ENCODE results near the gene DDAH1.

The DDAH1 gene

GRCh38 chr1:85387781-85388180 is 77.2 kb downstream of the DDAH1 start:
- no peak for TF ChIP-seq ZFX (IDR thresholded peaks at IDR 0.05)
- TF ChIP-seq CTCF (conservative IDR thresholded peaks at IDR 0.05), result no peak
- H3K27ac ChIP-seq, result no peak overlapping the region

GRCh38 chr1:85386068-85386722 is 78.8 kb downstream of the DDAH1 start:
- no peak overlapping the region for H3K27ac ChIP-seq
- TF ChIP-seq ZFX (IDR thresholded peaks at IDR 0.05), result no peak
- TF ChIP-seq CTCF (conservative IDR thresholded peaks at IDR 0.05), result no peak

- TF ChIP-seq CTCF (conservative IDR thresholded peaks at IDR 0.05), result no peak
- no peak for TF ChIP-seq ZFX (IDR thresholded peaks at IDR 0.05)
- H3K27ac ChIP-seq, result no peak overlapping the region
These were observed 85.5 kb downstream of the DDAH1 start for GRCh38 chr1:85379203-85380136.

GRCh38 chr1:85378534-85378933 is 86.4 kb downstream of the DDAH1 start:
- no peak overlapping the region for H3K27ac ChIP-seq
- no peak for TF ChIP-seq ZFX (IDR thresholded peaks at IDR 0.05)
- no peak for TF ChIP-seq CTCF (conservative IDR thresholded peaks at IDR 0.05)

GRCh38 chr1:85376356-85376755 is 88.6 kb downstream of the DDAH1 start:
- no peak overlapping the region for H3K27ac ChIP-seq
- TF ChIP-seq CTCF (conservative IDR thresholded peaks at IDR 0.05) (no peak), ZFX (IDR thresholded peaks at IDR 0.05) (no peak)

- no peak for TF ChIP-seq CTCF (conservative IDR thresholded peaks at IDR 0.05)
- TF ChIP-seq ZFX (IDR thresholded peaks at IDR 0.05), result no peak
- H3K27ac ChIP-seq, result no peak overlapping the region
These were observed 89.5 kb downstream of the DDAH1 start for GRCh38 chr1:85375493-85375892.

- TF ChIP-seq ZFX (IDR thresholded peaks at IDR 0.05) (no peak), CTCF (conservative IDR thresholded peaks at IDR 0.05) (no peak)
- no peak overlapping the region for H3K27ac ChIP-seq
These were observed 90.8 kb downstream of the DDAH1 start for GRCh38 chr1:85374160-85374559.
